ENCODE data around the gene KASH5.

KASH5 gene

GRCh38 chr19:49340865-49341718, 47.0 kb upstream of the KASH5 start:
- no peaks in the 10 kb centered on the region for H3K27me3 ChIP-seq (ENCODE audit: insufficient read depth, poor library complexity, severe bottlenecking)
- H3K27ac ChIP-seq (replicated peaks) = no peak overlapping the region
- no peak for DNase-seq (ENCODE audit: low read depth in 1 of 2, low spot score in 1 of 2)
- TF ChIP-seq, protein P1, sequence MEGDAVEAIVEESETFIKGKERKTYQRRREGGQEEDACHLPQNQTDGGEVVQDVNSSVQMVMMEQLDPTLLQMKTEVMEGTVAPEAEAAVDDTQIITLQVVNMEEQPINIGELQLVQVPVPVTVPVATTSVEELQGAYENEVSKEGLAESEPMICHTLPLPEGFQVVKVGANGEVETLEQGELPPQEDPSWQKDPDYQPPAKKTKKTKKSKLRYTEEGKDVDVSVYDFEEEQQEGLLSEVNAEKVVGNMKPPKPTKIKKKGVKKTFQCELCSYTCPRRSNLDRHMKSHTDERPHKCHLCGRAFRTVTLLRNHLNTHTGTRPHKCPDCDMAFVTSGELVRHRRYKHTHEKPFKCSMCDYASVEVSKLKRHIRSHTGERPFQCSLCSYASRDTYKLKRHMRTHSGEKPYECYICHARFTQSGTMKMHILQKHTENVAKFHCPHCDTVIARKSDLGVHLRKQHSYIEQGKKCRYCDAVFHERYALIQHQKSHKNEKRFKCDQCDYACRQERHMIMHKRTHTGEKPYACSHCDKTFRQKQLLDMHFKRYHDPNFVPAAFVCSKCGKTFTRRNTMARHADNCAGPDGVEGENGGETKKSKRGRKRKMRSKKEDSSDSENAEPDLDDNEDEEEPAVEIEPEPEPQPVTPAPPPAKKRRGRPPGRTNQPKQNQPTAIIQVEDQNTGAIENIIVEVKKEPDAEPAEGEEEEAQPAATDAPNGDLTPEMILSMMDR (IDR thresholded peaks at IDR 0.05; ENCODE audit: insufficient read depth, low read length) = no peak
- TF ChIP-seq GABPA (IDR thresholded peaks at IDR 0.05; ENCODE audit: low read depth) = no peak
- TF ChIP-seq SPI1 (IDR thresholded peaks at IDR 0.05; ENCODE audit: borderline replicate concordance, low read depth) = no peak
- TF ChIP-seq POLR2AphosphoS5 (IDR thresholded peaks at IDR 0.05; ENCODE audit: low read depth) = no peak
- TF ChIP-seq, protein P2, sequence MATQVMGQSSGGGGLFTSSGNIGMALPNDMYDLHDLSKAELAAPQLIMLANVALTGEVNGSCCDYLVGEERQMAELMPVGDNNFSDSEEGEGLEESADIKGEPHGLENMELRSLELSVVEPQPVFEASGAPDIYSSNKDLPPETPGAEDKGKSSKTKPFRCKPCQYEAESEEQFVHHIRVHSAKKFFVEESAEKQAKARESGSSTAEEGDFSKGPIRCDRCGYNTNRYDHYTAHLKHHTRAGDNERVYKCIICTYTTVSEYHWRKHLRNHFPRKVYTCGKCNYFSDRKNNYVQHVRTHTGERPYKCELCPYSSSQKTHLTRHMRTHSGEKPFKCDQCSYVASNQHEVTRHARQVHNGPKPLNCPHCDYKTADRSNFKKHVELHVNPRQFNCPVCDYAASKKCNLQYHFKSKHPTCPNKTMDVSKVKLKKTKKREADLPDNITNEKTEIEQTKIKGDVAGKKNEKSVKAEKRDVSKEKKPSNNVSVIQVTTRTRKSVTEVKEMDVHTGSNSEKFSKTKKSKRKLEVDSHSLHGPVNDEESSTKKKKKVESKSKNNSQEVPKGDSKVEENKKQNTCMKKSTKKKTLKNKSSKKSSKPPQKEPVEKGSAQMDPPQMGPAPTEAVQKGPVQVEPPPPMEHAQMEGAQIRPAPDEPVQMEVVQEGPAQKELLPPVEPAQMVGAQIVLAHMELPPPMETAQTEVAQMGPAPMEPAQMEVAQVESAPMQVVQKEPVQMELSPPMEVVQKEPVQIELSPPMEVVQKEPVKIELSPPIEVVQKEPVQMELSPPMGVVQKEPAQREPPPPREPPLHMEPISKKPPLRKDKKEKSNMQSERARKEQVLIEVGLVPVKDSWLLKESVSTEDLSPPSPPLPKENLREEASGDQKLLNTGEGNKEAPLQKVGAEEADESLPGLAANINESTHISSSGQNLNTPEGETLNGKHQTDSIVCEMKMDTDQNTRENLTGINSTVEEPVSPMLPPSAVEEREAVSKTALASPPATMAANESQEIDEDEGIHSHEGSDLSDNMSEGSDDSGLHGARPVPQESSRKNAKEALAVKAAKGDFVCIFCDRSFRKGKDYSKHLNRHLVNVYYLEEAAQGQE (IDR thresholded peaks at IDR 0.05; ENCODE audit: insufficient replicate concordance, low read depth) = no peak
- no peak overlapping the region for H3K4me3 ChIP-seq (replicated peaks; ENCODE audit: insufficient read depth, low read length)

GRCh38 chr19:49342291-49342721, 45.7 kb upstream of the KASH5 start:
- TF ChIP-seq, protein P2 (IDR thresholded peaks at IDR 0.05; ENCODE audit: insufficient replicate concordance, low read depth) = no peak
- TF ChIP-seq SPI1 (IDR thresholded peaks at IDR 0.05; ENCODE audit: borderline replicate concordance, low read depth) = no peak
- TF ChIP-seq, protein P1 (IDR thresholded peaks at IDR 0.05; ENCODE audit: insufficient read depth, low read length) = no peak
- no peak for TF ChIP-seq POLR2AphosphoS5 (IDR thresholded peaks at IDR 0.05; ENCODE audit: low read depth)
- TF ChIP-seq GABPA (IDR thresholded peaks at IDR 0.05; ENCODE audit: low read depth) = no peak
- Histone ChIP-seq H3K4me3 (replicated peaks; ENCODE audit: insufficient read depth, low read length) (no peak overlapping the region), H3K27me3 (ENCODE audit: insufficient read depth, poor library complexity, severe bottlenecking) (no peaks in the 10 kb centered on the region), H3K27ac (replicated peaks) (no peak overlapping the region)
- no peak for DNase-seq (ENCODE audit: low read depth in 1 of 2, low spot score in 1 of 2)

GRCh38 chr19:49343123-49343522, 44.9 kb upstream of the KASH5 start:
- Histone ChIP-seq H3K4me3 (replicated peaks; ENCODE audit: insufficient read depth, low read length) (no peak overlapping the region), H3K27ac (replicated peaks) (no peak overlapping the region), H3K27me3 (ENCODE audit: insufficient read depth, poor library complexity, severe bottlenecking) (no peaks in the 10 kb centered on the region)
- TF ChIP-seq POLR2AphosphoS5 (IDR thresholded peaks at IDR 0.05; ENCODE audit: low read depth) (no peak), SPI1 (IDR thresholded peaks at IDR 0.05; ENCODE audit: borderline replicate concordance, low read depth) (no peak), GABPA (IDR thresholded peaks at IDR 0.05; ENCODE audit: low read depth) (no peak)
- TF ChIP-seq, protein P2 (IDR thresholded peaks at IDR 0.05; ENCODE audit: insufficient replicate concordance, low read depth) = no peak
- TF ChIP-seq, protein P1 (IDR thresholded peaks at IDR 0.05; ENCODE audit: insufficient read depth, low read length) = no peak
- no peak for DNase-seq (ENCODE audit: low read depth in 1 of 2, low spot score in 1 of 2)
